Skeletal muscle tissue (tissue), 4 donors: Measurements from ENCODE around the gene SLC43A2. TPM values are rescaled to one million over a fixed set of nuclear protein-coding genes. Genes with fewer than 3 reads are reported as not detected.

Experiments used
- H3K27ac ChIP-seq: one replicate; pipeline ENCODE4 v1.7.0; 2013; ENCODE audit warnings: mild to moderate bottlenecking, low read depth, low read length, inconsistent platforms
- H3K27me3 ChIP-seq, 3 donors: one replicate each; pipeline ENCODE4 v1.7.0; 2013; ENCODE audit warnings: low read length in 3 of 3; ENCODE audit not compliant: control insufficient read depth in 3 of 3, insufficient read depth in 3 of 3
- H3K36me3 ChIP-seq, 3 donors: one replicate each; pipeline ENCODE4 v1.7.0; 2013; ENCODE audit warnings: low read length in 3 of 3; ENCODE audit not compliant: control insufficient read depth in 3 of 3, insufficient read depth in 3 of 3
- H3K4me1 ChIP-seq, 3 donors: one replicate each; pipeline ENCODE4 v1.7.0; 2013; ENCODE audit warnings: low read length in 3 of 3, mild to moderate bottlenecking in 3 of 3; ENCODE audit not compliant: control insufficient read depth in 3 of 3, insufficient read depth in 3 of 3
- H3K4me3 ChIP-seq, 3 donors: one replicate each; pipeline ENCODE4 v1.7.0; 2013; ENCODE audit warnings: low read length in 3 of 3
- H3K9ac ChIP-seq, 3 donors: one replicate each; pipeline ENCODE4 v1.7.0; 2013; ENCODE audit warnings: low read length in 3 of 3, mild to moderate bottlenecking in 3 of 3, moderate library complexity in 2 of 3, low read depth in 1 of 3
- H3K9me3 ChIP-seq, 3 donors: one replicate each; pipeline ENCODE4 v1.7.0; 2013; ENCODE audit warnings: low read length in 3 of 3; ENCODE audit not compliant: control insufficient read depth in 3 of 3
- total RNA-seq: library from RNA; depleted of rRNA; stranded (reverse); fragments of >200 nt; gene quantifications from one replicate; pipeline ENCODE4 v1.2.3, GENCODE V29; 2014
- donor health status: Osteomylitis.

SLC43A2 gene
- total RNA-seq, 1 donor from 2014 or later, result 4.7 TPM

GRCh38 chr17:1607971-1608320 lies 20.7 kb downstream of the SLC43A2 start:
- Histone ChIP-seq H3K4me1 (peaks cover 8 to 31% (median 12%) of the 10 kb centered on the region in 3 donors), H3K9me3 (no peaks in the 10 kb centered on the region), H3K4me3 (no peak overlapping the region), H3K36me3 (peaks cover 2 to 6% (median 2%) of the 10 kb centered on the region in 3 donors), H3K27me3 (no peaks in the 10 kb centered on the region), H3K9ac (no peak overlapping the region), H3K27ac (no peak overlapping the region)

- Histone ChIP-seq H3K27me3 (no peaks in the 10 kb centered on the region), H3K9me3 (no peaks in the 10 kb centered on the region), H3K27ac (peak overlapping the region; percentile 68), H3K4me3 (no peak overlapping the region), H3K9ac (no peak overlapping the region), H3K36me3 (peaks cover 0 to 6% (median 5%) of the 10 kb centered on the region in 3 donors), H3K4me1 (peaks cover 8 to 31% (median 10%) of the 10 kb centered on the region in 3 donors)
Measured at GRCh38 chr17:1606352-1606985, 22.2 kb downstream of the SLC43A2 start.

GRCh38 chr17:1605681-1606351 lies 22.8 kb downstream of the SLC43A2 start:
- Histone ChIP-seq H3K4me1 (peaks cover 8 to 31% (median 10%) of the 10 kb centered on the region in 3 donors), H3K36me3 (peaks cover 0 to 8% (median 5%) of the 10 kb centered on the region in 3 donors), H3K9me3 (no peaks in the 10 kb centered on the region), H3K27me3 (no peaks in the 10 kb centered on the region), H3K9ac (peak overlapping the region in 2 of 3 donors; percentile 50 to 54), H3K4me3 (no peak overlapping the region), H3K27ac (peak overlapping the region; percentile 68)

- peak overlapping the region in 1 of 3 donors; percentile 27 for H3K4me3 ChIP-seq
Measured at GRCh38 chr17:1604831-1605528, 23.7 kb downstream of the SLC43A2 start.

GRCh38 chr17:1601571-1601970 lies 27.1 kb downstream of the SLC43A2 start:
- H3K36me3 ChIP-seq, result peaks cover 0 to 8% (median 3%) of the 10 kb centered on the region in 3 donors
- H3K4me3 ChIP-seq, result no peak overlapping the region
- H3K4me1 ChIP-seq, result peaks cover 8 to 20% (median 10%) of the 10 kb centered on the region in 3 donors
- no peaks in the 10 kb centered on the region for H3K27me3 ChIP-seq
- H3K9me3 ChIP-seq, result no peaks in the 10 kb centered on the region
- no peak overlapping the region for H3K27ac ChIP-seq
- no peak overlapping the region for H3K9ac ChIP-seq

More at GRCh38 chr17:1604831-1605528, 23.7 kb downstream of the SLC43A2 start:
- H3K9ac ChIP-seq, result peak overlapping the region in 2 of 3 donors; percentile 53 to 60
- no peaks in the 10 kb centered on the region for H3K27me3 ChIP-seq
- no peaks in the 10 kb centered on the region for H3K9me3 ChIP-seq
- H3K36me3 ChIP-seq, result peaks cover 0 to 8% (median 5%) of the 10 kb centered on the region in 3 donors
- peaks cover 8 to 31% (median 10%) of the 10 kb centered on the region in 3 donors for H3K4me1 ChIP-seq
- H3K27ac ChIP-seq, result peak overlapping the region; percentile 63

- Histone ChIP-seq H3K9ac (no peak overlapping the region), H3K36me3 (peaks cover 0 to 8% (median 3%) of the 10 kb centered on the region in 3 donors), H3K27ac (no peak overlapping the region), H3K4me1 (peaks cover 0 to 6% (median 2%) of the 10 kb centered on the region in 3 donors), H3K4me3 (no peak overlapping the region), H3K9me3 (no peaks in the 10 kb centered on the region), H3K27me3 (no peaks in the 10 kb centered on the region)
Measured at GRCh38 chr17:1598399-1599095, 30.1 kb downstream of the SLC43A2 start.

- Histone ChIP-seq H3K27me3 (no peaks in the 10 kb centered on the region), H3K36me3 (peaks cover 0 to 8% (median 3%) of the 10 kb centered on the region in 3 donors), H3K4me1 (peaks cover 4 to 12% (median 8%) of the 10 kb centered on the region in 3 donors), H3K27ac (no peak overlapping the region), H3K9me3 (no peaks in the 10 kb centered on the region), H3K9ac (no peak overlapping the region), H3K4me3 (no peak overlapping the region)
Measured at GRCh38 chr17:1597861-1598342, 30.7 kb downstream of the SLC43A2 start.

GRCh38 chr17:1593630-1593931 lies 35.1 kb downstream of the SLC43A2 start:
- peaks cover 44 to 53% (median 45%) of the 10 kb centered on the region in 3 donors for H3K4me1 ChIP-seq
- H3K36me3 ChIP-seq, result peaks cover 0 to 2% (median 2%) of the 10 kb centered on the region in 3 donors
- peak overlapping the region; percentile 43 for H3K27ac ChIP-seq

GRCh38 chr17:1592751-1593629 lies 35.6 kb downstream of the SLC43A2 start:
- Histone ChIP-seq H3K36me3 (peaks cover 0 to 2% (median 2%) of the 10 kb centered on the region in 3 donors), H3K27me3 (no peaks in the 10 kb centered on the region), H3K9ac (peak overlapping the region; percentile 34 to 76 (median 36)), H3K4me3 (peak overlapping the region in 2 of 3 donors; percentile 10 to 41), H3K9me3 (no peaks in the 10 kb centered on the region), H3K27ac (peak overlapping the region; percentile 43), H3K4me1 (peaks cover 44 to 58% (median 47%) of the 10 kb centered on the region in 3 donors)

More at GRCh38 chr17:1593630-1593931, 35.1 kb downstream of the SLC43A2 start:
- Histone ChIP-seq H3K9ac (peak overlapping the region in 2 of 3 donors; percentile 36 to 76), H3K4me3 (no peak overlapping the region), H3K9me3 (no peaks in the 10 kb centered on the region), H3K27me3 (no peaks in the 10 kb centered on the region)
